GM03348 (cell line): ENCODE measurements around the gene SIRT7.

Source experiments
- DNase-seq: peaks from one replicate; pipeline ENCODE4 v3.0.0; 2012; ENCODE audit warnings: low spot score

The SIRT7 gene

GRCh38 chr17:81905424-81905875 lies 12.5 kb downstream of the SIRT7 start:
- no peak for DNase-seq

GRCh38 chr17:81904600-81905423 lies 13.2 kb downstream of the SIRT7 start:
- DNase-seq: no peak

DNA sequence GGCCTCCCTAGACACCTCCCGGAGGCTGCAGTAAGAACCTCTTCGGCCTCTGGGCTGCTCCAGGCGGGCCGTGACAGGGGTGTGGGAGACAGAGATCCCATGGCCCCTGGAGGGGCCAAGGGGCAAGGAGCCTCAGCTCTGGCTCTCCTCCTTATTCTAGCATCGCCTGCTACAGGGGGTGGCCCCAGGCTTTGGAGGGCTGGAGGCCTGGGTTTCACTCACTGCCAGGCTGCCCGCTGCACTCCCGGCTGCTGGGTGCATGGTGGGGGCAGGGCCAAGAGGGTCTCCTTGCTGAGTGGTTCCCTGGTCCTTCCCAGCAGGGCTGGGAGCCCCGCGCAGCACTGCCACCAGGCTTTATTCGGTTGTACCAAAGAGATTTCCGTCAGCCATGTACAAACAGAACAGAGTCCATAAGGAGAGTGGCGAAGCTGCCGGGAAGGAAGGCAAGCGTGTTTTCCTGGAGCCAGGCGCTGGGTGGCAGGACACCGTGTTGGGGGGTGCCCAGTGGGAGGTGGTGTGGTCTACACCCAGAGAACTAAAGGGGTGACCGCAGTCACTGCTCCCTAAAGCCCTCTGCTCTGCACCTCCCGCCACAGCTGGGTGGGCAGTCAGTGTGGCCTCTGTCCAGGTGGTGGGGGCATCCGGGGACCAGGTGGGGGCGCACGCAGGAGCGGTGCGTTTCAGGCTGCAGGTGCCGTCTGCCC lies 13.9 kb downstream of the SIRT7 start:
- DNase-seq: no peak

- DNase-seq: no peak
These were observed 14.6 kb downstream of the SIRT7 start for GRCh38 chr17:81903415-81903831.

- DNase-seq: no peak
These were observed 15.1 kb downstream of the SIRT7 start for GRCh38 chr17:81902653-81903414.

GRCh38 chr17:81902023-81902652 lies 15.8 kb downstream of the SIRT7 start, which contains the start of gene NPB:
TSS of gene NPB (plus strand) at chr17:81902238. CDS start at chr17:81902278, 40 bp downstream.
- peak; percentile 45 for DNase-seq

- no peak for DNase-seq
These were observed 16.6 kb downstream of the SIRT7 start for GRCh38 chr17:81901167-81902022.

DNA sequence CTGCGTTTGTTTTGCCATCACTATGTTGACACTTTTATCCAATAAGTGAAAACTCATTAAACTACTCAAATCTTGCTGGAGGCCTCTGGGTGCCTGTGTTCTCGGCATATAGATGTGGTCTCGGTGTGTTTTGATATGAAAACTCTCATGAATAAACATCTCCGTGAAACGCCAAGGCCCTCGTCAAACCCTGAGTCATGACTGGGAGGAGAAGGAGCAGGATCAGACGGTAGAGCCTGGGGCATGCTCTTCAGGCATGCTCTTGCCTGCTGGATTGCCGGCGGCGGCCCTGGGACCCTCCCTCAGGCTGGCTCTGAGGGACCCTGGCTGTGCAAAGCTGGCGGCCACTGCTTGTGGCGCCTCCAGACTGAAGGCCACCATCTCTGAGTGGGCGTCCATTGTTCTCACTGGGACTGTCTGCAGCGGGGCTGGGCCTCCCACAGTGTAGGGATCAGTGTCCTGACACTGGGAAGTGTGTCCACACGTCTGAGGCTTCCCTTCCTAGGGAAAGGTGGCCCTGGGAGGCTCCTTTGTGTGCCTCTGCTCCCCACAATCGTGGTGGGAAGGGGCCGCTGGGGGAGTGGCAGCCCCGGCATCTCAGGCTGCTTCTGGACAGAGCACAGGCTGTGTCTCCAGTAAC lies 17.7 kb downstream of the SIRT7 start:
- no peak for DNase-seq

- DNase-seq: no peak
These were observed 18.3 kb downstream of the SIRT7 start for GRCh38 chr17:81899514-81900166.

DNA sequence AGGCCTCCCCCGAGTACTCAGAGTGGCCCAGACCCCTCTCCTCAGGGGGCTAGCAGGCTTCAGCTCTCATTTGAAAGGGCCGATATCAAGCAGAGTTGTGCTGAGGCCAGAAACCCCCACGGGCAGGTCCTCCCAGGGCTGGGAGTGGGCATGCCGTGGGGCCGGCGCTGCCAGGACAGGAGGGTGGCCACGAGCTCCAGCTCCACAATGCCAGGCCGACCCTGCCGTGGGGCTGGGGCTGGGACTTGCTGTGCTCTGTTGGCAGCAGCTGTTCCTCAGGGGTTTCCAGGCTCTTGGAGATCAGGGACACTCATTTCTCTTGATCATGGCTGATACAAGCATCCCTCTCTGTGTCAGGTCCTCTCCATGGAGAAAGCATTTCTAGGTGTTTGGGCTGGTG lies 19.1 kb downstream of the SIRT7 start:
- DNase-seq: no peak

- peak; percentile 73 for DNase-seq
These were observed 19.7 kb downstream of the SIRT7 start for GRCh38 chr17:81898029-81898866.

- DNase-seq: no peak
These were observed 22.6 kb downstream of the SIRT7 start for GRCh38 chr17:81895400-81895799.

- no peak for DNase-seq
These were observed 26.7 kb downstream of the SIRT7 start for GRCh38 chr17:81891303-81891552.

- peak; percentile 29 for DNase-seq
These were observed 27.3 kb downstream of the SIRT7 start for GRCh38 chr17:81890447-81891302.

GRCh38 chr17:81889602-81890001 lies 28.4 kb downstream of the SIRT7 start:
- no peak for DNase-seq

DNA sequence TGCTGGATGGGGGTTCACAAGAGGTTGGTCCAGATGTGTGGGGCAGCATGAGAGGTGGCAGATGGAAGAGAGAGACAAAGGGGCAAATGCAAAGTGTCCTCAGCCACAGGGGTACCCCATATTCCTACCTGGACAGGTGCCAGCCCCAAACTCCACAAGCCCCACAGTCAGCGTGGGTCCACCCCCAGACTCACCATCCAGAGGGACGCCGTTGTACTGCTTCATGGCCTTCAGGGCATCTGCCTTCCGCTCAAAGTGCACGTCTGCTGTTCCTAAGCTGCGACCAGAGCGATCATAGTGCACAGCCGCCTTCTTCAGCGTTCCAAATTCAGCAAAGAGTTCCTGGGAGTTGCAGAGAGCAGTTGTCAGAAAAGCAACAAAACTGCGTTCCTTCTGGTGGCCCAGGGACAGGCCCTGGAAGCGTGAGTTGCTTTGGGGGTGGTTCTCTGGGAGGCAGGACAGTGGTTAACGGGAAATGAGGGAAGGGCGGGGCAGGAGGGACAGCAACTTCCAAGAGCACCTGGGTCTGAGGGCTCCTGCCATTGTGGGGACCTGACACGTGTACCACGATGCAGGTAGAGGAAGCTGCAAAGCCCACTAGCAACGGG lies 28.9 kb downstream of the SIRT7 start:
- no peak for DNase-seq

- no peak for DNase-seq
These were observed 29.6 kb downstream of the SIRT7 start for GRCh38 chr17:81888105-81888987.
